Subcutaneous adipose tissue (tissue), 4 donors: Measurements from ENCODE around the gene FGF4. TPM values are rescaled to one million over a fixed set of nuclear protein-coding genes. Genes with fewer than 3 reads are reported as not detected.

Experiments
- CTCF ChIP-seq: fragments of 450-650 bp; IDR thresholded peaks from one replicate; pipeline ENCODE4 v1.5.1; 2016; ENCODE audit warnings: low read depth, mild to moderate bottlenecking, control low read depth, antibody characterized with exemption, moderate library complexity
- total RNA-seq, 4 donors: library from RNA; depleted of rRNA; stranded (reverse); fragments of >200 nt; gene quantifications; one replicate each; pipeline ENCODE4 v1.1.0, GENCODE V29; 2016

FGF4 gene
- total RNA-seq, 4 donors from 2014 or later = not detected

GRCh38 chr11:69731110-69731509 lies 44.0 kb downstream of the FGF4 start:
- no peak for TF ChIP-seq CTCF

GRCh38 chr11:69730500-69730899 lies 44.6 kb downstream of the FGF4 start:
- no peak for TF ChIP-seq CTCF

- no peak for TF ChIP-seq CTCF
Observed at GRCh38 chr11:69729252-69729651, 45.9 kb downstream of the FGF4 start.

GRCh38 chr11:69727266-69727665 lies 47.9 kb downstream of the FGF4 start:
- TF ChIP-seq CTCF = no peak

- no peak for TF ChIP-seq CTCF
Observed at GRCh38 chr11:69726481-69726880, 48.7 kb downstream of the FGF4 start.

GRCh38 chr11:69726019-69726418 lies 49.1 kb downstream of the FGF4 start:
- no peak for TF ChIP-seq CTCF

- no peak for TF ChIP-seq CTCF
Observed at GRCh38 chr11:69721745-69722144, 53.4 kb downstream of the FGF4 start.
